Inflammatory macrophage treated with lipopolysaccharide for 4 hours (primary cell): ENCODE results near the gene ITLN2.
A peak's percentile ranks its signal among the peaks of the same experiment; 100 is the strongest.
"Not testable (repeated sequence)": the region's sequence is repeated elsewhere in the genome, so short reads cannot be mapped to it uniquely, and the experiment has no call there.

Experiments used
- DNase-seq: peaks from one replicate; pipeline ENCODE4 v3.0.0-alpha.2; 2020

The ITLN2 gene

DNA sequence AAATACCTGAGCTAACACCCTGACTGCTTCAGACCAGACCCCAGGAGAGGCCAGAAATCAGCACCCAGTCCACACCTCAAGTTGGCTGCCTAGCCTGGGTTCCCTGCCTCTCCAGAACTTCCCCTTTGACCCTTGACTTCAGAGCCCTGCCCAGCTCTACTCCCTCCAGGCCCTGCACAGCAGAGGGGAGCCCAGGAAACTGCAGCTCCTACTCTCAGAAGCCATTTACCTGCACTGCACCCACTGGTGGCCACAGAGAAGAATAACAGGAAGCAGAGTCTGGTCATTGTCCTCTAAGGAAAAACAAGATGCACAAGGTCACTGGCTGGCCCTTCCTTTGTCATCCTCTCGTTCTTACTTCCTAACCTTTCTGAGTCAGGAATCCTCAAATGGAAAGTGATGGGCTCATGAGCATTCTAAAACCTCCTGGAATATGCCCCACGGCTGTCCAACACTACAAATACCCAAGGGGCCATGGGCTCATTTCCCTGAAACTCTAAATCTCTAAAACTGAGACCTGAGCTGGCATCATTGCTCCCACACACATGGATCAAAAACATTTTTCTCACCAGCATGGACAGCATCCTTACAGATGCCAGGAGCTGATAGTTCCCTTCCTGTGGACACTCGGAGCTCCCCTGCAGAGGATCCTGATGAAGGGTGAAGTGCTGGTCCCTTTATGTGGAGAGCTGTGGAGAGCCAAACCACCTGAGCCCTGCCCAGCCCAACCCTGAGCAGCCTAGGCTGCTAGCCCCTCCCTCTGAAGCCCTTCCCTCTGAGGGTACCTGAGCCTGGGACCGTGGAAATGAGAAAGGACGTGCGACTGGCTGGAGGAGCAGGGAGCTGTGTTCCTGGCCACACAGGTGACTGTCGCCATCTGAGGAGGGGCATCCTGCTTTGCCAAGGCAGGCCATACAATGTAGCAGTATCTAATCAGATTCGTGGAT, at the start of gene ITLN2:
ITLN2 (minus strand) TSS at position 652 of the 947 bp plus-strand sequence; CDS start at position 584, 68 bp downstream.
- DNase-seq, result peak; percentile 64

DNA sequence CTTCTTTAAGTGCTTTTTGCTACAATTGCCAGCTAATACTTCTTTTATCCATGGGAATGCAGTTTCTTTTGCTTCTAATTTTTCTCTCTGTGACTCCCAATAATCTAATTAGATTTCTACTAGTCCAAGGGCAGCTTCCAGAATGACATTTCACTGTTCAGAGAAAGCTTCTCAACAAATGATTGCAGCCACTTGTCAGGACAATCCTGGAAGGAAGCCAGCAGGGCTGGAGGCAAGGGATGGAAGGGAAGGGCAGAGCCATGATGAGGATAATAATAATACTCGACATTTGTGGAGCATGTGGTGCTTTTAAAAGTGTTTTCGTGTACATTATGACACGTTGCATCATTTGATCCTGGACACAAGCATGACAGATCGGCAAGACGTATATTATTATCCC, 46.9 kb upstream of the ITLN2 start:
- no peak for DNase-seq

DNA sequence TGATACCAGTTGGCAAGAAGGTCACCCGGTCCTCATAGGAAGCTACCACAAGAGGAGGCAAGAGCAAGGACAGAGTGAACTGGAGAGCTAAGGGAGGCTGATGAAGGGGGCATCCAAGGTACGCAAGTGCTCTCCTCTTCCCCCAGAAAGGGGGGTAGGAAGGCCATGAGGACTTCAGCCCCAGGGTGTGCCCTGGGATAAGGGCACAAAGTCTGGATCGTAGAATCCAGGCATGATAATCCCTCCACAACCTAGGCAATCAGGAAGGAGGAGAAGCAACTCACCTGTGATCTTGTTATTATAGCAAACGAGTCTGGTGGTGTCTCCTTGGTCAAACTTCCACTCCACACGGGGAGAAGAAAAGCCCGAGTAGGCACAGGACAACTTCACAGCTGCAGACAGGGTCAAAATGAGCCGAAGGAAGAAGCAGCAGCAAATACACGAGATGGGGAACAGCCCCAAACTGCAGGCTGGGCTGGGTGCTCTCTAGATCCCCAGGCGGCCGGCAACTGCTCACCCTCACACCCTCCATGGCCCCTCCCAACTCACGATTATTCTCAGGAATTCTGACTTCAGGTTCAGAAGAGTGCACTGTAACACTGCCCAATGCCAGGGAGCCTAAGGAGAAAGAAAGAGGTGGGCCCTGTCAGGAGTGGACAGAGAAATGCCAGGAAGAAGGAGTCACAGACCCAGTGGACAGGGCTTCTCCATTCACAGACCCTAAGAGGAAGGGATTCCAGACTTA, 46.3 kb upstream of the ITLN2 start:
- no peak for DNase-seq

DNA sequence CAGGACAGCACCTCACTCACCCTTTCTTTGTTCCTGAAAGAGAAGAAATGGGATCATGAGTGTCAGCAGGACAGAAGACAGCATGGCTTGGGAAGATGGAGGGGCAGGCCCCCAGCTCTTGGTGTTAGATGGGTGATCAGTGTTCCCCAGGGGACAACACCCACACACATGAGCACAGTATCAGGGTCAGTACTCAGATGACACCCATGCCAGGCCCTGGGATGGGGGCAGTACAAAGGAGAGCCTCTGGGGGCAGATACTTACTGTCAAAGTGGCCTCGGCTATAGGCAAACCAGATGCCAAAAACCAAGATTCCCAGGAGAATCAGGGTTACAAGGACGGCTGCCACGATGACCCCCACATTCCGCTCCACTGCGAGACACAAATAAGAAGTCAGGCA, 44.8 kb upstream of the ITLN2 start:
- no peak for DNase-seq

DNA sequence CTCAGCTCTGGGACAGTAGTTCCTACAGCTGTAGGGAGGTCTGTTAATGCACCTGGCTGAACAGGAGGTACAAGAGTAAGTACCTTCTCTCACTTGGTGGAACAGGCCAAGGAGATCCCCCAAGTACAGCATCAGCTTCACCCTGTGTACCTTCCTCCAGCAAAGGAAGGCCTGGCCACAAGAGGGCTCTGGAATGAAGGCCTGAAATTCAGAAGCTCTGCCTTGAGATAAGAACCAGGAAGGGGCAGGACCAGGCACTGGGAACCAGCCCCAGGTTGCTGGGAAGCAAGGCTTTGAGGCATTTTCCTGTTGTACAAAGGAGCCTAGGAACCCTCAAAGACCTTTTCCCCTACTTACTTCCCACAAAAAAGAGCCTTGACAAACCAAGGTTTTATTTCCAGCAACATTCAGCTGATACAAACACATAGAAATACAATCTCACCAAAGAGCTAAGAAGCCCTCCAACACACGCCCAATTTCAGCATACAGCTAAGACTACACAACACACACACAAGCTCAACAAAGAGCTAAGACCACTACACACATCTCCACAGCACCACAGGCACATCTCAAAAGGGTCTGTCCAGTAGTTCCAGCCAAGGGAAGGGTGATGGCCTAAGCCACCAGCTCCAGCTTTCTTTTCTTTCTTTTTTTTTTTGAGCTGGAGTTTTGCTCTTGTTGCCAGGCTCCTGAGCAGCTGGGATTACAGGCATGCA, 42.9 kb upstream of the ITLN2 start:
- peak; percentile 70 for DNase-seq

DNA sequence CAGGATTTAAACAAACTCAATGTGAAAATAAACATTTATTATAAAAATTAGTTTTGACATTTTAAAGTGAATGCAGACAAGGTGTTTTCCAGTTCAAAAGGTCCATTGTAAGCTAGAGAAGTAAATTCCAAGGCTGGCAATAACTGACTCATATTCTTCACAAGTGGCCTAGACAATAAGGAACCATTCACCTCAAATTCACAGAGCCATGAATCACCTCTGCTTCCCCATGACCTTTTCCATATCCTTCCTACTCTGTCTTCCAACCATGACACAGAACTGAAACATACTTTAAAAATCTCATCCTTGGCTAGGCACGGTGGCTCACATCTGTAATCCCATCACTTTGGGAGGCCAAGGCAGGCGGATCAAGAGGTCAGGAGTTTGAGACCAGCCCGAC, 41.6 kb upstream of the ITLN2 start:
- peak; percentile 67 for DNase-seq

DNA sequence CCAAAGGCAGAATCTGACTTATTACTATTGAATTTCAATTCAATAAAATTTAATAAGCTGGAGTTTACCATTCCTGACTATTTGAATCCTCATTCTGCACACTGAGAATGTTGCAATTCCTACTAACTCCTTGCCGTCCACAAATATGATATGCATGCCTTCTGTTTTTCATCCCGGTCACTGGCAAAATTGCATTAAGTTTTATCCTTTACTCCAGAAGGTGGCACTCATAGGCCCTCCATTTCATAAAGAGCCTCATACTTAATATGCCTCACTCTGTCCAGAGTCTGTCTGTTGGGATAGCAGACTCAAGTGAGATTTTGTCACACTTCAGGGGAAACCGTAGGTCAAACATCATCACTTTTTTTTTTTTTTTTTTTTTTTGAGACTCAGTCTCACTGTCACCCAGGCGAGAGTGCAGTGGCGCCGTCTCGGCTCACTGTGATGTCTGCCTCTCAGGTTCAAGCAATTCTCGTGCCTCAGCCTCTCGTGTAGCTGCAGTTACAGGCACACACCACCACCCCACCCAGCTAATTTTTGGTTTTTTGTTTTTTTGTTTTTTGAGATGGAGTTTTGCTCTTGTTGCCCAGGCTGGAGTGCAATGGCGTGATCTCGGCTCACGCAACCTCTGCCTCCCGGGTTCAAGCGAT, 39.1 kb upstream of the ITLN2 start:
- peak; percentile 50 for DNase-seq

DNA sequence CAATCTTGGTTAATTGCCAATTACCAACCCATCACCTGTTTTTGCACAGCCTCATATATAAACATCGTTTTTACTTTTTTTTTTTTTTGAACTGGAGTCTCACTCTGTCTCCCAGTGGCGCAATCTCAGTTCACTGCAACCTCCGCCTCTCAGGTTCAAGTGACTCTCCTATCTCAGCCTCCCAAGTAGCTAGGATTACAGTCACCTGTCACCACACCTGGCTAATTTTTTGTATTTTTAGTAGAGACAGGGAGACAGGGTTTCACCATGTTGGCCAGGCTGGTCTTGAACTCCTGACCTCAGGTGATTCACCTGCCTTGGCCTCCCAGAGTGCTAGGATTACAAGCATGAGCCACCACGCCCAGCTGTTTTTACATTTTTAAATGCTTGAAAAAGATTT, 37.4 kb upstream of the ITLN2 start:
- DNase-seq, result not testable (repeated sequence)

DNA sequence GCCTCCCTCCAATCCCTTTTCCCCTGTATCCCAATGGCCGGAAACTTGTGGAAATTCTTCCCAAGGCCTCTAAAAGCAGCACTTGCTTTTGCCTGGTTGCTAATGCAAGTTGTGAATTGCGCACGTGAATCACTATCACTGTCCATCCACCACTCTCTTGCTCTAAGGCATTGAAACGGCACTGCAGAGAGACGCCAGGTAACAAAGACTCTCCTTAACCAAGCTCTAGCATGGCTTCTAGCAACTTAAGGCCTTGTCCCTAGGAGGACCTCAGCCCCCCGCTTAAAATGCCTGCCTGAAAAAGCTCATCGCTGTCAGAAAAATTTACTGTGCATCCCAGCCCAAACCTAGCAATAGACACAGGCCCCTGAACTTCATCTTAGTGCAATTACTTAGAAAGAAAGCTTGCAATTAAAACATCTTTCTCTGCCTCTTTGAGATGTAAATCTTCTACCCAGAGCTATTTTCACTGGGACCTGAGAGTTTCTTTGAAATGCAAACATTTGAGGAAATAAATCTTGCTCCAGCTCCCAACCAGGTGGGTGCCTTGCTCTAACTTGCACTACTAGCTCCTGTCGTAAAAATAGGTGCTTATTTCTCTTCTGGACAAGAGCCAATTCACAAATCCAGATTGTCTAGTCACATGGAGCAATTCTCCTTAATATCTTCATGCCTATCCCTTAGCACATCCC, 32.9 kb upstream of the ITLN2 start:
- no peak for DNase-seq

DNA sequence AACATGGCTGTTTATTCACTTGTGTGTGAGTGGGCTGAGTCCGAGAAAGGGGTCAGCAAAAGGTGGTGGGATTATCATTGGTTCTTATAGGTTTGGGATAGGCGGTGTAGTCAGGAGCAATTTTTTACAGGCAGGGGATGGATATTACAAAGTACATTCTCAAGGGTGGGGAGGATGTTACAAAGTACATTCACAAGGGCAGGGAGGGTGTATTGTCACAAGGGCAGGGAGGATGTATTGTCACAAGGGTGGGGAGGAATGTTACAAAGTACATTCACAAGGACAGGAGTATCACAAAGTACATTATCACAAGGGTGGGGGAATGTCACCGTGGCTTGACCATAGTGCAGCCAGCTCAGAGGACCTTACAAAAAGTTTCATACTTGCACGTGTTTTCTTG, 31.1 kb upstream of the ITLN2 start:
- DNase-seq, result no peak

DNA sequence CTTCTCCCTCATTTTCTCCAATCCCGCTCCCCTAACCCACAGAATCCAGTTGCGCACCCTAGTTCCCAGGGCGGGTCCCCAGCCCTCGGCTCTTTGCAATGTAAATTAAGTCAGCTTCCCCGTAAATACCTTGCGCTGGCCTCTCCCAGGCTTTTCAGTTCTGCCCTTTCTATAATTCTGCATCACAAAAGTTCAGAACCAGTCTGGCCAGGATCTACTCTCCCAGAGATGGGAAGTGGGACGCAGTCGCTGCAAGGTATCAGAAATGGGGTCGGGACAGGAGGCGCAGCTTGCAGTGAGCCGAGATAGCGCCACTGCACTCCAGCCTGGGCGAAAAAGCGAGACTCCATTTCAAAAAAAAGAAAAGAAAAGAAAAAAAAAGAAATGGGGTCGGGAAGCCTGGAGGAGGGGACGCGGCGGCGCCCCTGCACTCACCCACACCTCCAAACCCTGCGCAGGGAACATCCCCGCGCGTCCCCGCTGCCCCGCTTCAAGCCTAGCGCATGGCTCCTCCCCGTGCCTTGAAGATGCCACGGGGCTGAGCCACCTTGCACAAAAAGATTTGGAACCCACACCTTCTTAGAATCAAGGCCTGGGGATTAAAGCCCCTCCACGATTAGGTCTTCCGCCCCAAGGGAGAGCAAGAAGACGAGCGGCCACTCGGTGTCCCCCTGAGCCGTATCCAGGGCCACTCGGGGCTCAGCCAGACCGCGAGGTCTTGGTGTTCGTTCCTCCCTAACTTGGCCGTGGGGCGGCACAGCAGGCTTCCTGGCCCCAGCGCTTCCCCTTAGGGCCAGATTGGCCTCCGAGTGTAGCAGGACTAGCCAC, 27.2 kb upstream of the ITLN2 start:
- DNase-seq, result peak; percentile 33

DNA sequence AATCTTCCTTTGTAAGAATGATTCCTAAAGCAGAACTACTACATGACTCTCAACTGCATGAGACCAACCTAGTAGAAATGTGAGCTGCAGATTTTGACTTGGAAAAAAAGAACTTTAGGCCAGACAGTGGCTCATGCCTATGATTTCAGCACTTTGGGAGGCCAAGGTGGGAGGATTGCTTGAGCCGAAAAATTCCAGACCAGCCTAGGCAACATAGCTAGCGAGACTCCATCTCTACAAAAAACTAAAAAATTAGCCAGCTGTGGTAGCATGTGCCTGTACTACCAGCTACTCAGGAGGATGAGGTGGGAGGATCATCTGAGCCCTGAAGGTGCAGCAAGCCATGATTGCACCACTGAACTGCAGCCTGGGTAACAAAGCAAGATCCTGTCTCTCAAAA, 24.7 kb upstream of the ITLN2 start:
- no peak for DNase-seq

DNA sequence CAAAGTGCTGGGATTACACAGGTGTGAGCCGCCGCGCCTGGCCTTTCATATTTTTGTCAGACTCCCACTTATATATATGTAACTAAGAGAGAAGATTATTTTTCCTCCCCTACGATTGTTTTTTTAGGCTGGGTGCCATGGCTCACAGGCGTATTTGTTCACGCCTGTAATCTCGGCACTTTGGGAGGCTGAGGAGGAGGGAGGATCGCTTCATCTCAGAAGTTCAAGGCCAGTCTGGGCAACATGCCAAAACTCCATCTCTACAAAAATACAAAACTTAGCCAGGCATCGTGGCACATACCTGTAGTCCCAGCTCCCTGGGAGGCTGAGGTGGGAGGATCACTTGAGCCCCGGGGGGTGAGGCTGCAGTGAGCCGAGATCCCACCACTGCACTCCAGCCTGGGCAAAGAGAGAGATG, 23.9 kb upstream of the ITLN2 start:
- no peak for DNase-seq

DNA sequence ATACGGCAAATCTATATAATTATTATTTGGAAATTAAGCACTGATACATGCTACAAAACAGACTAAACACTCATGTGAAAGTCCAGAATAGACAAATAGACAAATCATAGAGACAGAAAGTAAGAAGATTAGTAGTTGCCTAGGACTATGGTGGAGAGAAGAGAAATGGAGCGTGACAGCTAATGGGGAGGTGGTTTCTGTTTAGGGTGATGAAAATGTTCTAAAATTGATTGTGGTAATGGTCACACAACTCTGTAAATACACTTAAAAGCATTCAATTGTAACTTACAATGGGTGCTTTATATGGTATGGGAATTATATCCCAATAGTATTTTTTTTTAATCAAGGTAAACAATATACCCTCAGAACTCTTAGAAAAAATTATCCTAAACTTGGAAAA, 20.4 kb upstream of the ITLN2 start:
- no peak for DNase-seq

DNA sequence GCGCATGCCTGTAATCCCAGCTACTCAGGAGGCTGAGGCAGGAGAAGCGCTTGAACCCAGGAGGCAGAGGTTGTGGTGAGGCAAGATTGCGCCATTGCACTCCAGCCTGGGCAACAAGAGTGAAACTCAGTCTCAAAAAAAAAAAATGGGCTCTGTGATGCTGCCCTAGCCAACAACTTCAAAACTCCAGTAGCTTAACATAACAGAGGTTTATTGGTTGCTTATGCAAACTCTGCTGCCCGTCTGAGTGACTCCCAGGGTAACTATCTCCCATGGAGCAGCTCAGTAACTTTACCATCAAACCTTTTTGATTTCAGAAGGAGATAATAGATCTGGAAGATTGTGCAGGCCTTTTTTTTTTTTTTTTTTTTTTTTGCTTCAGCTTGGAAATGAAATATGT, 18.9 kb upstream of the ITLN2 start:
- DNase-seq, result no peak

DNA sequence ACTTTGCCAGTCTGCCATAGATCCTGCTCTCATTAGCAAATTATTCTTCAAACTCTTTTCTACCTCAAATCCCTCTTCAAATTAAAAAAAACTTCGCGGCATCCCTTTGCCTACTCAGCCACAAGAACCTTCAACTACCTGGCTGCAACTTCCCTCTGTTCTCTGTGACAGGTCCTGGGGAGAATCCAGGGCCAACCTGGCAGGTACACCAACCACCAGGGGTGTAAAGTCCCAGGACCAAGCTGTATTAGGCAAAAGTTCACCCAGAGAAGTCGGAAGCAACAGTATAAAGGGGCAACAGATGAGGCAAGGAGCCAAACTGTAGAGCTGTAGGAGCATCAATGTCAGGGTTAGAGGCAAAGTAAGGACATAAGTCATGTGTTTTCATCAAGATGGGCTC, 18.3 kb upstream of the ITLN2 start:
- DNase-seq, result no peak

DNA sequence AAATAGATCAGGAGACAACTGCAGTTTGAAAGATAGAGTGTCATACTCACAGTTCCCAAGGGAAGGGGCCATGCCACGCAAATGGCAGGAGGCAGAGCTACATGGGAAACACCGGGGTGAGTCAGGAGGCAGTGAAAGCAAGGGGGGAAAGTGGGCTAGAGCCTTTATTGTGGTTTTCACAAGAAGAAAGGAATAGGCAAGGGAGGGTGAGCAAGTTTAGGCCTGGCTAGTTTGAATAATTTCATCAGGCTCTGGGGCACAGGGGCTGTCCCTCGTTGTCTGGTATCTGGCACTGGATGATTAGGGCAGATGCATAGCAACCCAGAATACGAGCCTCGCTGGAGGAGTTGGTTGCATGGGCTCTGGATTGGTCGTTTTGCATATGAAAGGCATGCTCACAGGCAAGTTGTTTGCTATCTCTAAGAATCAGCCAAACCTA, 17.0 kb upstream of the ITLN2 start:
- DNase-seq, result no peak

DNA sequence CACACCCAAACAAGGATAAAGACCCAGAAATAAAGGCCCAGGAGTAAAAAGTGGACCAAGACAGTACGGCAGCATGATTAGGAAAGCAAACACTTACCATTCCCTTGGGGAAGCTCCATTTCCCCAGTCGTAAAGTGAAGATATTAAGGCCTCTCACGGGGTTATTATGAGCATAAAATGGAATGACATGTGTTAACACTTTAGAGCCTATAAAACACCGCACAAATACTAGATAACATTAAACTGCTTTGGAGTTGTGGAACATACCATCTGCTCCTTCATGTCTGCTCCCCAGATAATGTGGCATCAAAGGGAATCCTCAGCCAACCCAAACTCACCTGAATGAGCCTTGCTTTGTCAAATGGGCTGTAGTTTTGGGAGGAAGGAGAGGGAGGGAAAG, 8.9 kb upstream of the ITLN2 start:
- DNase-seq, result no peak

DNA sequence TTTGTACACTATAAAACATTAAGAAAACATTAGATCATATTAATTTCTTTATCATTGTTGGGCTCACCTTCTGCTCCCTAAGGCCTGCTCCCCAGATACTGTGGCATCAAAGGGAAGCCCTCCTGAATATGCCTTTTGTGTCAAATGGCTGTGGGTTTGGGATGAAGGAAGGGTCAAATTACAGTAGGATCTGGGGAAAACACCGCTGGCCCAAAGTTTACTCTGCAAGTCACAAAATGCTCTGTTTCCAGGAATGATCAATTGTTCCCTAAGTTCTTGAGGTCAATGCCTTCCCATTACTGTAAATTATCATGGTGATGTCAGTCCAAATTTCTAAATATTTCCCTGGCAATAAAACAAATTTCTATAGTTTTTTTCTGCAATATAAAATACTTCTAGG, 6.8 kb upstream of the ITLN2 start:
- DNase-seq, result no peak

DNA sequence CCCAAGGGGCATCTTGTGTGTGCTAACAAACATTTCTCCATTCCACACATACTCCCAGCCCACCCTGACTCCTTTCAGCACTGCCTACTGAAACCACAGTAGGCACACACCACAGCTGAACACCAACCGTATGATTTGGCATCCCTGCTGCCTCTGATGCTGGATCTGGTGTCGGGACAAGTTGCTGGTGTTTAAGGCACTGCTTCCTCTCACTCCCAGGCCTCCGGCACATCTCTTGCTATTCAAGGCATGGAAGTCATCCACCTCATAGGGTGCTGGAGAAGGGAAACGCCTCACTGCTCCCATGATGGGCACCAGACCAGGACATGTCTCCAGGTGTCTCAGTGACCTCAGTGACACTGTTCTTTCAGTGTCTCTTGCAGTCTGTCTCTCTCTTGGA, 2.4 kb upstream of the ITLN2 start:
- no peak for DNase-seq

DNA sequence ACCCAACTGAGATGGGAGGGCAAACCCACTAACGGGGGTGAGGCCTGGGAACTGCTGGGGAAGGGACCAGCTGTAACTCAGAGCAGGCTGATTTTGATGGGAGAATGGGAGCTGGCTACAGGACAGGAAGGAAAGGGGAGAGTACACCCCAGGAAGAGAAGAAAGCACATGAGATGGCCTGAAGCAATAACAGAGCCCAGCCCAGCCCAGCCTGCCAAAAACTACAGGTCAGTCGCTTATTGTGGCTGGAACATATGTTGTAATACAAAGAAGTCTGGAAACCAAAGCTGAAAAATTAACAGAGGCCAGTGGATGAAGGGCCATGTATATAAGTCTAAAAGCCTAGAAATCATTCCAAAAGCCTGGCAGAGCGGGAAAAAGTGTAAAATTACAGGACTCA, 1.6 kb downstream of the ITLN2 start:
- no peak for DNase-seq
